Upper lobe of right lung (tissue), 1 donor: ENCODE results near the gene AGPAT4. TPM values are rescaled to one million over a fixed set of nuclear protein-coding genes. Genes with fewer than 3 reads are reported as not detected.

ENCODE experiments used
- ATAC-seq: fragments of 200-7000 bp; cut with Tn5 transposase; one replicate; pipeline ENCODE4 v1.9.1; 2020; ENCODE audit warnings: mild to moderate bottlenecking, moderate library complexity
- DNase-seq: peaks from one replicate; pipeline ENCODE4 v3.0.0-alpha.2; 2020
- H3K27ac ChIP-seq: fragments of 200-600 bp; one replicate; pipeline ENCODE4 v1.8.0; 2022
- H3K27me3 ChIP-seq: fragments of 200-600 bp; one replicate; pipeline ENCODE4 v1.8.0; 2022; ENCODE audit warnings: mild to moderate bottlenecking
- H3K36me3 ChIP-seq: fragments of 200-600 bp; one replicate; pipeline ENCODE4 v1.8.0; 2022
- H3K4me1 ChIP-seq: fragments of 200-600 bp; one replicate; pipeline ENCODE4 v1.8.0; 2022
- H3K4me3 ChIP-seq: fragments of 200-600 bp; one replicate; pipeline ENCODE4 v1.8.0; 2022; ENCODE audit warnings: mild to moderate bottlenecking
- H3K9me3 ChIP-seq: fragments of 200-600 bp; one replicate; pipeline ENCODE4 v1.8.0; 2022
- intact Hi-C: fragments of 100-400 bp; cut with DNase I; formaldehyde crosslinking; loops from one replicate; pipeline ENCODE4 v1.11.0; 2022
- total RNA-seq: library from RNA; stranded (reverse); fragmentation: NEBNext Ultra II Directional; extraction: Animal tissue kit (Norgen Biotek cat#: 25700); gene quantifications from one replicate; pipeline ENCODE4 v1.2.1, GENCODE V29; 2021
- TF ChIP-seq, protein P1 (sequence below): fragments of 200-600 bp; IDR thresholded peaks from one replicate; pipeline ENCODE4 v1.8.0; 2022; ENCODE audit warnings: antibody characterized with exemption
- donor health status: DM: no; HTN: yes; CAD: no; lungs with severe emphysema.

Gene AGPAT4
- total RNA-seq, 1 donor from 2014 or later = 16.6 TPM

DNA sequence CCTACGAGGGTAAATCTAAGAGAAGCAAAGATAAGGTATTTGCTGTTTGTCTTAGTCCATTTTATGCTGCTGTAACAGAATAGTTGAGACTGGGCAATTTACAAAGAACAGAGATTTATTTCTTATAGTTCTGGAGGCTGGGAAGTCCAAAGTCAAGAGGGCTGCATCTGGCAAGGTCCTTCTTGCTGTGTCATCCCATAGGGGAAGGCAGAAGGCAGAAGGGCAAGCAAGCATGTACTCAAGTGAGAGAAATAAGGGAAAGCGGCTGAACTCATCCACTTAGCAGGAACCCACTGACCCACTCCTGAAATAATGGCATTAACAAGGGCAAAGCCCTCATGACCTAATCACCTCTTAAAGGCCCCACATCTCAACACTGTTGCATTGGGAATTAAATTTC is 102.7 kb downstream of the AGPAT4 start:
- H3K4me3 ChIP-seq = no peak overlapping the region
- no peak for DNase-seq
- no peaks in the 10 kb centered on the region for H3K27me3 ChIP-seq
- TF ChIP-seq, protein P1, sequence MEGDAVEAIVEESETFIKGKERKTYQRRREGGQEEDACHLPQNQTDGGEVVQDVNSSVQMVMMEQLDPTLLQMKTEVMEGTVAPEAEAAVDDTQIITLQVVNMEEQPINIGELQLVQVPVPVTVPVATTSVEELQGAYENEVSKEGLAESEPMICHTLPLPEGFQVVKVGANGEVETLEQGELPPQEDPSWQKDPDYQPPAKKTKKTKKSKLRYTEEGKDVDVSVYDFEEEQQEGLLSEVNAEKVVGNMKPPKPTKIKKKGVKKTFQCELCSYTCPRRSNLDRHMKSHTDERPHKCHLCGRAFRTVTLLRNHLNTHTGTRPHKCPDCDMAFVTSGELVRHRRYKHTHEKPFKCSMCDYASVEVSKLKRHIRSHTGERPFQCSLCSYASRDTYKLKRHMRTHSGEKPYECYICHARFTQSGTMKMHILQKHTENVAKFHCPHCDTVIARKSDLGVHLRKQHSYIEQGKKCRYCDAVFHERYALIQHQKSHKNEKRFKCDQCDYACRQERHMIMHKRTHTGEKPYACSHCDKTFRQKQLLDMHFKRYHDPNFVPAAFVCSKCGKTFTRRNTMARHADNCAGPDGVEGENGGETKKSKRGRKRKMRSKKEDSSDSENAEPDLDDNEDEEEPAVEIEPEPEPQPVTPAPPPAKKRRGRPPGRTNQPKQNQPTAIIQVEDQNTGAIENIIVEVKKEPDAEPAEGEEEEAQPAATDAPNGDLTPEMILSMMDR = no peak
- no peaks in the 10 kb centered on the region for H3K4me1 ChIP-seq
- no peaks in the 10 kb centered on the region for H3K36me3 ChIP-seq
- no peak overlapping the region for H3K27ac ChIP-seq
- intact Hi-C loops = no loop called here
- ATAC-seq = no peak
- no peaks in the 10 kb centered on the region for H3K9me3 ChIP-seq

DNA sequence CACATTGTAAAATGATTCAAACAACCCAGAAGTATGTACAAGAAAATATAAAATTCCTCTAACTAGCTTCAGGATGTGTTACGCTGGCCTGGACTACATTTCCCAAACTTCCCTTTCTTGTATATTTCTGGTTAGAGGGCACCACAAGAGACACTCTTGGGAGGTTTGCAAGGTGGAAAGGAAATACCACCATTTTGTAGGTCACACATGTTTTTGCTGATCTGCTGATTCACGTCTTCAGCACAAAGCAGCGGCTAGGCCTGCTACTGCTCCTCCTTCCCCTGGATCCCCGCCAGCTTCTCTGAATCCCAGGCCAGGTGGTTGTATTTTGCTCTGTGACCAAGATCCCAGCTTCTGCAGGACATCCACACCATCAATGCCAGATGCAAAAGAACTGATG is 104.2 kb downstream of the AGPAT4 start:
- no peaks in the 10 kb centered on the region for H3K4me1 ChIP-seq
- TF ChIP-seq, protein P1 = no peak
- H3K9me3 ChIP-seq = no peaks in the 10 kb centered on the region
- ATAC-seq (peak; percentile 6), DNase-seq (no peak)
- no peak overlapping the region for H3K27ac ChIP-seq
- no peaks in the 10 kb centered on the region for H3K36me3 ChIP-seq
- no peaks in the 10 kb centered on the region for H3K27me3 ChIP-seq
- intact Hi-C loops = no loop called here
- no peak overlapping the region for H3K4me3 ChIP-seq

DNA sequence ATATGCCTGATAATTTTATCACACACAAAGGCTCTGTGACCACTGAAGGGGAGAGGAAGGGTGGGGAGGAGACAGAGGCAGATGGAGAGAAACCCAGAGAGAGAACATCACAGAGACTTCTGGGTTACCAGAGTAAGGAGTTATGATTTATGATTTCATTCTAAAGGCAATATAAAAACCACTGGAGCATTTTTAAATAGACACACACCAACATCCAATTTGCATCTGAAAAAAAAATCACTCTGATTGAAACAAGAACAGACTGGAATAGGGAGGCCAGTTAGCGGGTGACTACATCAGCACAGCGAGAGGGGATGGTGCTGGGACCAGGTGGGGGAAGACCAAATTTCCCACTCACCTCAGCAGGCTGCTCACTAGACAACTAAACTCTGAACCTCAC is 104.8 kb downstream of the AGPAT4 start:
- TF ChIP-seq, protein P1 = no peak
- no peaks in the 10 kb centered on the region for H3K27me3 ChIP-seq
- no peaks in the 10 kb centered on the region for H3K9me3 ChIP-seq
- DNase-seq = no peak
- ATAC-seq = no peak
- no peaks in the 10 kb centered on the region for H3K36me3 ChIP-seq
- intact Hi-C loops = no loop called here
- H3K27ac ChIP-seq = no peak overlapping the region
- no peak overlapping the region for H3K4me3 ChIP-seq
- no peaks in the 10 kb centered on the region for H3K4me1 ChIP-seq

DNA sequence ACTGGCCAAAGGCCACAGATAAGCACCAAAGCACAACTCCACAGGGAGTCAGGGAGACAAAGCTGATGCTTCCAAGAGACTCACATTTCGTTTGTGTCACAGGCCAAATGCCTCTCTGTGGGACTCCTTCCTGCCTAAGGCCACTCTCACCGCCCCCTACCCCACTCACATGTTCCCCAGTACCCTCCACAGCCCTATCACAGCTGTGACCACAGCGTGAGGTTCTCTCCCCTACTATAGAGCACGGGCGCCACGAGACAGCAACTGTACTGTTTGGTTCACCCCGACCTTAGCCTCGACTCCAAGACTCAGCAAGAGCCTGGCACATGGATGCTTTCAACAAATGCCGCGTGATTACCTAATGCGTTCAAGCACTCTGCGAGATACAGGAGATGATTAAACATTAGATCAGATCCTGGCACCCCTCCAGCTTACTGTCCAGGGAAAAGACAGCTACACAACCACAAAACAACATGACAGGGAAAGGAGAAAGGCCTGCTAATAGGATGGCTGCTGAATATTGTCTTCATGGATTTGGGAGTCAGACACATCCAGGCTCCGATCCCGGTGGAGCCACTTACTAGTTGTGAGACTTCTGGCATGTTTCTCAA is 105.5 kb downstream of the AGPAT4 start:
- Histone ChIP-seq H3K4me1 (no peaks in the 10 kb centered on the region), H3K4me3 (no peak overlapping the region), H3K27me3 (no peaks in the 10 kb centered on the region), H3K9me3 (no peaks in the 10 kb centered on the region), H3K36me3 (no peaks in the 10 kb centered on the region), H3K27ac (no peak overlapping the region)
- ATAC-seq = no peak
- TF ChIP-seq, protein P1 = no peak
- DNase-seq = no peak
- intact Hi-C loops = no loop called here

DNA sequence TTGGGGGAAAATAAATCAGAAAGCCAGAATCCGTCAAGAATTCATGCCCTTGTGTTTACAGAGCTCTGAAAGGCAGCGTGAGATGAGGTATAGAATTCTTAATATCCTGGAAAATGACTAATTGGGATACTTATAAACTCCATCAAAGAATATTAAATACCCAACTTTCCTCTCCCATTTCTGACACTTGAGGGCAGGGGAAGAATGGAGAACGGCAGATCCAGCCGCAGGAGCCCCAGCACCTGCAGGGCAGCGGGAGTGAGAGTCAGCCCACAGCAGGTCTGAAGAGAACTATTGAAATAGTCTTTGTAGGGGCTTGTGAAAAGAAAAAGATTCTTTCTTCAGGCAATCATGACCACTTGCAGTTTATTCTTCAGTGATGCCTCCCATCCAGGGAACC is 107.2 kb downstream of the AGPAT4 start:
- Histone ChIP-seq H3K4me3 (no peak overlapping the region), H3K36me3 (no peaks in the 10 kb centered on the region), H3K4me1 (no peaks in the 10 kb centered on the region), H3K27me3 (no peaks in the 10 kb centered on the region), H3K9me3 (no peaks in the 10 kb centered on the region), H3K27ac (no peak overlapping the region)
- ATAC-seq (no peak), DNase-seq (no peak)
- intact Hi-C loops = no loop called here
- TF ChIP-seq, protein P1 = no peak

DNA sequence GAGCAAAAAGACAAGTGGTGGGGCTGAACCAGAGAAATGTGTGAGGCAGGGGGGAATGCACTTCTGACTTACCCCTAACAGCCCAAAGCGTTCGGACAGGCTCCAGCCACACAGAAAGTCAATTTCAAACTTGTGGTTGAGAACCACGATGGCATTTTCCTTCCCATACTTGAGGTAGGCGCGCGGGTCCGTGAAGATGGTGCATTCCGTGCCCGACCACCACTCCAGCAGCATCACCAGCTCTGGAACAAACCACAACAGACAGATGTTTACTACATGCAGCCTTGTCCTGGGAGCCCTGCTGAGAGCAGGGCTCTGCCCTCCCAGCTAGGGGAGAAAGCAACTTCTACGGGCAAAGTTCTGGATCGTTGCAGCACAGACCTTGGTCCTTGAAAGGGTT is 107.7 kb downstream of the AGPAT4 start:
- intact Hi-C loops = no loop called here
- DNase-seq (no peak), ATAC-seq (no peak)
- Histone ChIP-seq H3K36me3 (no peaks in the 10 kb centered on the region), H3K27me3 (no peaks in the 10 kb centered on the region), H3K4me1 (no peaks in the 10 kb centered on the region), H3K4me3 (no peak overlapping the region), H3K27ac (no peak overlapping the region), H3K9me3 (no peaks in the 10 kb centered on the region)
- TF ChIP-seq, protein P1 = no peak
